Measurements from ENCODE around the gene RPN2.

DNA sequence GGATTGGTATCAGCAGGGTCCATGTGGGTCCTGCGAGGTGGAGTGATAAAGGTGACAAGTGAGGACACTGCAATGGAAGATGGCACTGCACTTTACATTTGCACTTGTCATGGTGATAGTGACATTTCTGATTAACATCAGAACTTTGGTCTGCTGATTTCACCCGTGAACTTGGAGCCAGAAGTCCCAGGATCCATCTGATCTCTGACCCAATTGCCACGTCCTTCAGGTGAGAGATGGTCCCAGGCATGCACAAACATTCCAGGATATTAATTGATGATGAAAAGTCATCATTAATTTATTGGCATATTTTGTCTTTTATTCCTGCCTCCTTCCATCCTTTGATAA is 92.3 kb downstream of the RPN2 start:
- TF ChIP-seq ZFP30 (CRISPR knock-in tag; IDR thresholded peaks at IDR 0.05) (no peak), ZC3H10 (CRISPR knock-in tag; IDR thresholded peaks at IDR 0.05) (no peak), ZNF70 (CRISPR knock-in tag; IDR thresholded peaks at IDR 0.05) (no peak), ZNF565 (CRISPR knock-in tag; conservative IDR thresholded peaks at IDR 0.05; ENCODE audit: low read depth) (no peak), TOX (CRISPR knock-in tag; IDR thresholded peaks at IDR 0.05; ENCODE audit: borderline replicate concordance) (no peak), ISL1 (CRISPR knock-in tag; IDR thresholded peaks at IDR 0.05) (no peak), RARB (CRISPR knock-in tag; IDR thresholded peaks at IDR 0.05) (no peak), GLIS3 (CRISPR knock-in tag; IDR thresholded peaks at IDR 0.05) (no peak)
- TF ChIP-seq, protein P1, sequence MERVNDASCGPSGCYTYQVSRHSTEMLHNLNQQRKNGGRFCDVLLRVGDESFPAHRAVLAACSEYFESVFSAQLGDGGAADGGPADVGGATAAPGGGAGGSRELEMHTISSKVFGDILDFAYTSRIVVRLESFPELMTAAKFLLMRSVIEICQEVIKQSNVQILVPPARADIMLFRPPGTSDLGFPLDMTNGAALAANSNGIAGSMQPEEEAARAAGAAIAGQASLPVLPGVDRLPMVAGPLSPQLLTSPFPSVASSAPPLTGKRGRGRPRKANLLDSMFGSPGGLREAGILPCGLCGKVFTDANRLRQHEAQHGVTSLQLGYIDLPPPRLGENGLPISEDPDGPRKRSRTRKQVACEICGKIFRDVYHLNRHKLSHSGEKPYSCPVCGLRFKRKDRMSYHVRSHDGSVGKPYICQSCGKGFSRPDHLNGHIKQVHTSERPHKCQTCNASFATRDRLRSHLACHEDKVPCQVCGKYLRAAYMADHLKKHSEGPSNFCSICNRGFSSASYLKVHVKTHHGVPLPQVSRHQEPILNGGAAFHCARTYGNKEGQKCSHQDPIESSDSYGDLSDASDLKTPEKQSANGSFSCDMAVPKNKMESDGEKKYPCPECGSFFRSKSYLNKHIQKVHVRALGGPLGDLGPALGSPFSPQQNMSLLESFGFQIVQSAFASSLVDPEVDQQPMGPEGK (CRISPR knock-in tag; IDR thresholded peaks at IDR 0.05; ENCODE audit: borderline replicate concordance): no peak
- TF ChIP-seq, protein P2, sequence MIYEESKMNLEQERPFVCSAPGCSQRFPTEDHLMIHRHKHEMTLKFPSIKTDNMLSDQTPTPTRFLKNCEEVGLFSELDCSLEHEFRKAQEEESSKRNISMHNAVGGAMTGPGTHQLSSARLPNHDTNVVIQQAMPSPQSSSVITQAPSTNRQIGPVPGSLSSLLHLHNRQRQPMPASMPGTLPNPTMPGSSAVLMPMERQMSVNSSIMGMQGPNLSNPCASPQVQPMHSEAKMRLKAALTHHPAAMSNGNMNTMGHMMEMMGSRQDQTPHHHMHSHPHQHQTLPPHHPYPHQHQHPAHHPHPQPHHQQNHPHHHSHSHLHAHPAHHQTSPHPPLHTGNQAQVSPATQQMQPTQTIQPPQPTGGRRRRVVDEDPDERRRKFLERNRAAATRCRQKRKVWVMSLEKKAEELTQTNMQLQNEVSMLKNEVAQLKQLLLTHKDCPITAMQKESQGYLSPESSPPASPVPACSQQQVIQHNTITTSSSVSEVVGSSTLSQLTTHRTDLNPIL (CRISPR knock-in tag; IDR thresholded peaks at IDR 0.05; ENCODE audit: low read depth): no peak
- TF ChIP-seq, protein P3, sequence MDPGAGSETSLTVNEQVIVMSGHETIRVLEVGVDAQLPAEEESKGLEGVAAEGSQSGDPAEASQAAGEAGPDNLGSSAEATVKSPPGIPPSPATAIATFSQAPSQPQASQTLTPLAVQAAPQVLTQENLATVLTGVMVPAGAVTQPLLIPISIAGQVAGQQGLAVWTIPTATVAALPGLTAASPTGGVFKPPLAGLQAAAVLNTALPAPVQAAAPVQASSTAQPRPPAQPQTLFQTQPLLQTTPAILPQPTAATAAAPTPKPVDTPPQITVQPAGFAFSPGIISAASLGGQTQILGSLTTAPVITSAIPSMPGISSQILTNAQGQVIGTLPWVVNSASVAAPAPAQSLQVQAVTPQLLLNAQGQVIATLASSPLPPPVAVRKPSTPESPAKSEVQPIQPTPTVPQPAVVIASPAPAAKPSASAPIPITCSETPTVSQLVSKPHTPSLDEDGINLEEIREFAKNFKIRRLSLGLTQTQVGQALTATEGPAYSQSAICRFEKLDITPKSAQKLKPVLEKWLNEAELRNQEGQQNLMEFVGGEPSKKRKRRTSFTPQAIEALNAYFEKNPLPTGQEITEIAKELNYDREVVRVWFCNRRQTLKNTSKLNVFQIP (CRISPR knock-in tag; IDR thresholded peaks at IDR 0.05; ENCODE audit: borderline replicate concordance, low read depth): no peak

All from SK-N-SH treated with all-trans-retinoic acid at 6 μM for 48 hours (cell line).